OCI-LY7 (cell line): Measurements from ENCODE around the gene GINM1. TPM values are rescaled to one million over a fixed set of nuclear protein-coding genes. Genes with fewer than 3 reads are reported as not detected.

Experiments used
- BruUV-seq: library from RNA; stranded (reverse); fragments of 400-500 nt; replicated peaks from 2 replicates; lab custom pipeline; 2021; lab: Mats Ljungman, UMichigan
- CTCF ChIA-PET: fragments of 300-600 bp; sonication (Branson Sonifier 250); formaldehyde crosslinking; loops from one replicate; lab custom pipeline; 2022; ENCODE audit warnings: antibody characterized with exemption; ENCODE audit not compliant: unreplicated experiment; lab: Charles Lee
- POLR2A ChIA-PET: fragments of 300-600 bp; sonication (Branson Sonifier 250); formaldehyde crosslinking; loops from one replicate; lab custom pipeline; 2022; ENCODE audit warnings: antibody characterized with exemption; lab: Charles Lee
- DNase-seq: peaks from one replicate; pipeline ENCODE4 v3.0.0-alpha.2; 2015; ENCODE audit warnings: low spot score
- H2AFZ ChIP-seq: fragments of 200-600 bp; sonication (generic), shearing (Covaris generic); 2 replicates; pipeline ENCODE4 v1.6.1; 2014; ENCODE audit warnings: mild to moderate bottlenecking, antibody characterized with exemption, low read length, moderate library complexity
- H3K27ac ChIP-seq: fragments of 200-600 bp; sonication (generic); 2 replicates; pipeline ENCODE4 v1.5.1; 2014; ENCODE audit warnings: mixed run types, low read depth, mild to moderate bottlenecking, moderate library complexity, low read length, inconsistent platforms; ENCODE audit not compliant: poor library complexity, severe bottlenecking
- H3K36me3 ChIP-seq: fragments of 200-600 bp; sonication (generic); 2 replicates; pipeline ENCODE4 v1.6.1; 2014; ENCODE audit warnings: mild to moderate bottlenecking, antibody characterized with exemption, low read length, moderate library complexity, mixed read lengths; ENCODE audit not compliant: insufficient read depth
- H3K4me1 ChIP-seq: fragments of 200-600 bp; sonication (generic); 2 replicates; pipeline ENCODE4 v1.5.1; 2014; ENCODE audit warnings: mild to moderate bottlenecking, low read length; ENCODE audit not compliant: insufficient read depth, poor library complexity, severe bottlenecking
- H3K4me2 ChIP-seq: fragments of 200-600 bp; sonication (generic); 2 replicates; pipeline ENCODE4 v1.6.1; 2014; ENCODE audit warnings: mild to moderate bottlenecking, low read length
- H3K4me3 ChIP-seq: fragments of 200-600 bp; sonication (generic); 2 replicates; pipeline ENCODE4 v1.5.1; 2014; ENCODE audit warnings: mild to moderate bottlenecking, low read depth, low read length; ENCODE audit not compliant: poor library complexity, severe bottlenecking
- H3K79me2 ChIP-seq: fragments of 200-600 bp; sonication (generic); 2 replicates; pipeline ENCODE4 v1.6.1; 2016; ENCODE audit warnings: low read depth, mild to moderate bottlenecking, low read length, moderate library complexity, mixed read lengths; ENCODE audit not compliant: insufficient read depth
- H3K9me2 ChIP-seq: fragments of 200-600 bp; sonication (generic); 2 replicates; pipeline ENCODE4 v1.6.1; 2016; ENCODE audit warnings: mild to moderate bottlenecking, low read length, mixed read lengths; ENCODE audit not compliant: insufficient read depth
- H3K9me3 ChIP-seq: fragments of 200-600 bp; sonication (generic); 2 replicates; pipeline ENCODE4 v1.6.1; 2014; ENCODE audit warnings: mild to moderate bottlenecking, mixed run types, low read length, mixed read lengths
- H4K20me1 ChIP-seq: fragments of 200-600 bp; sonication (generic); 2 replicates; pipeline ENCODE4 v1.6.1; 2014; ENCODE audit warnings: mild to moderate bottlenecking, antibody characterized with exemption, low read length, moderate library complexity, mixed read lengths; ENCODE audit not compliant: insufficient read depth
- EZH2phosphoT487 ChIP-seq: fragments of 200-600 bp; sonication (generic); IDR thresholded peaks from 2 replicates; pipeline ENCODE4 v1.6.1; 2018; ENCODE audit warnings: low read depth, borderline replicate concordance, mild to moderate bottlenecking, mixed run types, antibody characterized with exemption, low read length, moderate library complexity, mixed read lengths
- intact Hi-C: fragments of 100-400 bp; cut with micrococcal nuclease; formaldehyde crosslinking; loops from one replicate; pipeline ENCODE4 v1.10.0; 2022; ENCODE audit not compliant: unreplicated experiment
- total RNA-seq, 2 experiments: library from RNA; depleted of rRNA in 1 of 2; stranded (reverse); fragments of >200 nt in 1 of 2; shearing (Covaris generic) in 1 of 2; gene quantifications; 2 replicates each; pipeline ENCODE4 v1.2.3, GENCODE V29; 2014 to 2022
- TF ChIP-seq, protein P1 (sequence below): fragments of 200-600 bp; sonication (generic); conservative IDR thresholded peaks from 2 replicates; pipeline ENCODE4 v1.5.1; 2014; ENCODE audit warnings: mild to moderate bottlenecking, antibody characterized with exemption, low read length, moderate library complexity, mixed read lengths

Gene GINM1
- total RNA-seq, 2 experiments from 2014 or later, result 17.2 to 38.1 TPM

GRCh38 chr6:149628875-149629510, 62.8 kb downstream of the GINM1 start:
- no peaks in the 10 kb centered on the region for H3K9me2 ChIP-seq
- ChIA-PET POLR2A (interaction anchor here (0.8 to 1.2 kb wide), 4 partner anchors 12 to 64 kb away, joined by 3 read pairs; no protein-coding TSS in a partner anchor), CTCF (interaction anchor here (0.6 kb wide), 1 partner anchor 538 kb away, joined by 3 read pairs; no protein-coding TSS in a partner anchor)
- H3K4me1 ChIP-seq, result peaks cover 13% of the 10 kb centered on the region
- no peak overlapping the region; the same call in 1 of the 2 replicates for H3K4me2 ChIP-seq
- no peak for DNase-seq
- no TSS peak for BruUV-seq
- TF ChIP-seq EZH2phosphoT487, result no peak
- TF ChIP-seq, protein P1, sequence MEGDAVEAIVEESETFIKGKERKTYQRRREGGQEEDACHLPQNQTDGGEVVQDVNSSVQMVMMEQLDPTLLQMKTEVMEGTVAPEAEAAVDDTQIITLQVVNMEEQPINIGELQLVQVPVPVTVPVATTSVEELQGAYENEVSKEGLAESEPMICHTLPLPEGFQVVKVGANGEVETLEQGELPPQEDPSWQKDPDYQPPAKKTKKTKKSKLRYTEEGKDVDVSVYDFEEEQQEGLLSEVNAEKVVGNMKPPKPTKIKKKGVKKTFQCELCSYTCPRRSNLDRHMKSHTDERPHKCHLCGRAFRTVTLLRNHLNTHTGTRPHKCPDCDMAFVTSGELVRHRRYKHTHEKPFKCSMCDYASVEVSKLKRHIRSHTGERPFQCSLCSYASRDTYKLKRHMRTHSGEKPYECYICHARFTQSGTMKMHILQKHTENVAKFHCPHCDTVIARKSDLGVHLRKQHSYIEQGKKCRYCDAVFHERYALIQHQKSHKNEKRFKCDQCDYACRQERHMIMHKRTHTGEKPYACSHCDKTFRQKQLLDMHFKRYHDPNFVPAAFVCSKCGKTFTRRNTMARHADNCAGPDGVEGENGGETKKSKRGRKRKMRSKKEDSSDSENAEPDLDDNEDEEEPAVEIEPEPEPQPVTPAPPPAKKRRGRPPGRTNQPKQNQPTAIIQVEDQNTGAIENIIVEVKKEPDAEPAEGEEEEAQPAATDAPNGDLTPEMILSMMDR, result no peak; the same call in 1 of the 2 replicates
- intact Hi-C loops, result no loop called here
- no peak overlapping the region for H2AFZ ChIP-seq
- H3K9me3 ChIP-seq, result no peaks in the 10 kb centered on the region
- H3K27ac ChIP-seq, result peak overlapping the region; percentile 34
- no peaks in the 10 kb centered on the region for H3K79me2 ChIP-seq
- no peak overlapping the region for H3K4me3 ChIP-seq
- no peaks in the 10 kb centered on the region for H4K20me1 ChIP-seq
- H3K36me3 ChIP-seq, result peaks cover 70% of the 10 kb centered on the region

DNA sequence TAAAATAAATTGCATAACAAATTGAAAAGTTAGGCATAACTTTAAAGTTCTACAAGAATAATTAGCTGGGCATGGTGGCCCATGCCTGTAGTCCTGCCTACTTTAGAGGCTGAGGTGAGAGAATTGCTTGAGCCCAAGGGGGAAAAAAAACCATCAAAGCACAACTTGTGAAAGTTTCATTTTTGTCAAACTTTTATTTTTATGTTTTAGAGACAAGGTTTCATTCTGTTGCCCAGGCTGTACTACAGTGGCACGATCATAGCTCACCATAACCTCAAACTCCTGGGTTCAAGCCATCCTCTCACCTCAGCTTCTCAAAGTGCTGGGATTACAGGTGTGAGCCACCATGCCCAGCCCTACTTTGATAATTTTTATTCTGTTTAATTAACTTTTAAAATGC, 68.1 kb downstream of the GINM1 start:
- no TSS peak for BruUV-seq
- Histone ChIP-seq H3K9me3 (no peaks in the 10 kb centered on the region), H3K4me2 (no peak overlapping the region), H3K4me1 (peaks cover 7% of the 10 kb centered on the region), H3K27ac (no peak overlapping the region), H3K36me3 (peaks cover 78% of the 10 kb centered on the region), H4K20me1 (no peaks in the 10 kb centered on the region), H3K4me3 (no peak overlapping the region), H2AFZ (no peak overlapping the region), H3K9me2 (no peaks in the 10 kb centered on the region), H3K79me2 (peaks cover 11% of the 10 kb centered on the region; the same call in 1 of the 2 replicates)
- CTCF ChIA-PET, result no interaction called here
- POLR2A ChIA-PET, result interaction anchor here (1.0 kb wide), 1 partner anchor 10 kb away, joined by 5 read pairs; no protein-coding TSS in a partner anchor
- intact Hi-C loops, result no loop called here
- DNase-seq, result no peak
- TF ChIP-seq, protein P1, result no peak
- TF ChIP-seq EZH2phosphoT487, result no peak

GRCh38 chr6:149636124-149636523, 69.9 kb downstream of the GINM1 start:
- H2AFZ ChIP-seq, result no peak overlapping the region
- H3K27ac ChIP-seq, result no peak overlapping the region
- H3K4me1 ChIP-seq, result no peaks in the 10 kb centered on the region
- DNase-seq, result no peak
- ChIA-PET POLR2A (interaction anchor here (0.7 kb wide), 1 partner anchor 189 kb away, joined by 3 read pairs; no protein-coding TSS in a partner anchor), CTCF (no interaction called here)
- H4K20me1 ChIP-seq, result no peaks in the 10 kb centered on the region
- no peak overlapping the region for H3K4me3 ChIP-seq
- H3K9me2 ChIP-seq, result no peaks in the 10 kb centered on the region
- H3K4me2 ChIP-seq, result no peak overlapping the region
- H3K36me3 ChIP-seq, result peaks cover 60% of the 10 kb centered on the region
- no peaks in the 10 kb centered on the region for H3K9me3 ChIP-seq
- intact Hi-C loops, result no loop called here
- TF ChIP-seq, protein P1, result no peak
- no peak for TF ChIP-seq EZH2phosphoT487
- H3K79me2 ChIP-seq, result peaks cover 23% of the 10 kb centered on the region
- BruUV-seq, result no TSS peak
